H9 (cell line): ENCODE results near the gene TENM3. TPM values are rescaled to one million over a fixed set of nuclear protein-coding genes. Genes with fewer than 3 reads are reported as not detected.

ENCODE experiments used
- DNase-seq: peaks from one replicate; pipeline ENCODE4 v3.0.0-alpha.2; 2017
- H2AFZ ChIP-seq: one replicate; pipeline ENCODE4 v1.6.1; 2013; ENCODE audit warnings: mild to moderate bottlenecking, low read length, control low read depth, moderate library complexity
- H2AK5ac ChIP-seq: 2 replicates; pipeline ENCODE4 v1.6.1; 2013; ENCODE audit warnings: low read length, control low read depth, mixed read lengths; ENCODE audit not compliant: insufficient read length
- H2BK120ac ChIP-seq: one replicate; pipeline ENCODE4 v1.6.1; 2013; ENCODE audit warnings: low read depth, mild to moderate bottlenecking, low read length, control low read depth, inconsistent platforms; ENCODE audit not compliant: poor library complexity, severe bottlenecking
- H2BK12ac ChIP-seq: 2 replicates; pipeline ENCODE4 v1.6.1; 2013; ENCODE audit warnings: low read length, control low read depth, mixed read lengths, low read depth; ENCODE audit not compliant: insufficient read length
- H2BK15ac ChIP-seq: 2 replicates; pipeline ENCODE4 v1.6.1; 2013; ENCODE audit warnings: low read depth, low read length, control low read depth
- H2BK20ac ChIP-seq: one replicate; pipeline ENCODE4 v1.6.1; 2013; ENCODE audit warnings: low read depth, mild to moderate bottlenecking, low read length, control low read depth, inconsistent platforms; ENCODE audit not compliant: poor library complexity, severe bottlenecking
- H2BK5ac ChIP-seq: 2 replicates; pipeline ENCODE4 v1.6.1; 2013; ENCODE audit warnings: low read length, control low read depth, mixed read lengths; ENCODE audit not compliant: insufficient read length
- H3K14ac ChIP-seq: 2 replicates; pipeline ENCODE4 v1.6.1; 2013; ENCODE audit warnings: low read length, control low read depth; ENCODE audit not compliant: insufficient read depth
- H3K18ac ChIP-seq: 2 replicates; pipeline ENCODE4 v1.6.1; 2013; ENCODE audit warnings: low read depth, mild to moderate bottlenecking, mixed read lengths, low read length, control low read depth; ENCODE audit not compliant: insufficient read length
- H3K23ac ChIP-seq: 2 replicates; pipeline ENCODE4 v1.6.1; 2013; ENCODE audit warnings: low read length, control low read depth, mixed read lengths, low read depth; ENCODE audit not compliant: insufficient read length
- H3K23me2 ChIP-seq: 2 replicates; pipeline ENCODE4 v1.6.1; 2013; ENCODE audit warnings: low read depth, mild to moderate bottlenecking, mixed read lengths, low read length, control low read depth; ENCODE audit not compliant: insufficient read length, poor library complexity, severe bottlenecking
- H3K27ac ChIP-seq: 2 replicates; pipeline ENCODE4 v1.5.1; 2013; ENCODE audit warnings: low read length, control low read depth, mixed read lengths, low read depth; ENCODE audit not compliant: insufficient read length
- H3K27me3 ChIP-seq: 2 replicates; pipeline ENCODE4 v1.6.1; 2013; ENCODE audit warnings: low read length, control low read depth, inconsistent platforms; ENCODE audit not compliant: insufficient read depth
- H3K4ac ChIP-seq: 2 replicates; pipeline ENCODE4 v1.6.1; 2013; ENCODE audit warnings: low read depth, mild to moderate bottlenecking, control low read depth, inconsistent platforms, low read length, moderate library complexity
- H3K4me1 ChIP-seq: 2 replicates; pipeline ENCODE4 v1.6.1; 2013; ENCODE audit warnings: low read length, control low read depth, inconsistent platforms; ENCODE audit not compliant: insufficient read depth
- H3K4me2 ChIP-seq: 2 replicates; pipeline ENCODE4 v1.6.1; 2013; ENCODE audit warnings: low read length, control low read depth, mixed read lengths; ENCODE audit not compliant: insufficient read length, insufficient read depth
- H3K56ac ChIP-seq: 2 replicates; pipeline ENCODE4 v1.6.1; 2013; ENCODE audit warnings: low read depth, mild to moderate bottlenecking, mixed read lengths, low read length, control low read depth; ENCODE audit not compliant: insufficient read length
- H3K79me1 ChIP-seq: 2 replicates; pipeline ENCODE4 v1.6.1; 2013; ENCODE audit warnings: low read depth, mild to moderate bottlenecking, moderate library complexity, low read length, control low read depth, inconsistent platforms; ENCODE audit not compliant: insufficient read depth, poor library complexity, severe bottlenecking
- H3K79me2 ChIP-seq: 2 replicates; pipeline ENCODE4 v1.6.1; 2013; ENCODE audit warnings: low read length, control low read depth, inconsistent platforms; ENCODE audit not compliant: insufficient read depth
- H3K9ac ChIP-seq: 2 replicates; pipeline ENCODE4 v1.6.1; 2013; ENCODE audit warnings: low read length, control low read depth, mixed read lengths; ENCODE audit not compliant: insufficient read length; ENCODE audit errors: extremely low read depth
- H3K9me3 ChIP-seq: one replicate; pipeline ENCODE4 v1.6.1; 2013; ENCODE audit warnings: low read depth, low read length, inconsistent platforms; ENCODE audit not compliant: control insufficient read depth
- H3T11ph ChIP-seq: one replicate; pipeline ENCODE4 v1.6.1; 2013; ENCODE audit warnings: mild to moderate bottlenecking, low read length, control low read depth, inconsistent platforms
- H4K20me1 ChIP-seq: one replicate; pipeline ENCODE4 v1.6.1; 2013; ENCODE audit not compliant: control insufficient read depth, insufficient read length, insufficient read depth
- H4K5ac ChIP-seq: 2 replicates; pipeline ENCODE4 v1.6.1; 2013; ENCODE audit warnings: low read depth, mild to moderate bottlenecking, mixed read lengths, low read length, control low read depth; ENCODE audit not compliant: insufficient read length
- H4K8ac ChIP-seq: replicated peaks from 2 replicates; pipeline ENCODE4 v1.6.1; 2013; ENCODE audit warnings: low read length, control low read depth, mixed read lengths, low read depth; ENCODE audit not compliant: insufficient read length
- H4K91ac ChIP-seq: 2 replicates; pipeline ENCODE4 v1.6.1; 2013; ENCODE audit warnings: low read depth, mild to moderate bottlenecking, moderate library complexity, mixed read lengths, low read length, control low read depth; ENCODE audit not compliant: insufficient read length
- H3K27ac Mint-ChIP-seq, 3 experiments: 2 replicates in 2 of 3; 3 replicates in 1 of 3; pipeline ENCODE4 v1.8.0; 2020 to 2021; ENCODE audit warnings: mixed read lengths in 3 of 3, mild to moderate bottlenecking in 1 of 3, moderate library complexity in 1 of 3
- H3K27me3 Mint-ChIP-seq: 2 replicates; pipeline ENCODE4 v1.8.0; 2021; ENCODE audit warnings: low read depth, mild to moderate bottlenecking, moderate library complexity, mixed read lengths
- H3K36me3 Mint-ChIP-seq, 3 experiments: 2 replicates in 2 of 3; 3 replicates in 1 of 3; pipeline ENCODE4 v1.8.0; 2020 to 2021; ENCODE audit warnings: low read depth in 3 of 3, mixed read lengths in 3 of 3; ENCODE audit not compliant: insufficient read depth in 1 of 3
- H3K4me1 Mint-ChIP-seq, 2 experiments: 2 replicates each; pipeline ENCODE4 v1.8.0; 2020; ENCODE audit warnings: mixed read lengths in 2 of 2
- H3K4me3 Mint-ChIP-seq, 2 experiments: 2 replicates in 1 of 2; 3 replicates in 1 of 2; pipeline ENCODE4 v1.8.0; 2020 to 2021; ENCODE audit warnings: mild to moderate bottlenecking in 2 of 2, mixed read lengths in 2 of 2, moderate library complexity in 1 of 2
- H3K9me3 Mint-ChIP-seq, 2 experiments: 2 replicates in 1 of 2; 3 replicates in 1 of 2; pipeline ENCODE4 v1.8.0; 2020; ENCODE audit warnings: mild to moderate bottlenecking in 2 of 2, mixed read lengths in 2 of 2, moderate library complexity in 1 of 2
- total RNA-seq: library from RNA; stranded (reverse); gene quantifications from 2 replicates; pipeline ENCODE4 v1.2.1, GENCODE V29; 2021
- TF ChIP-seq, protein P1 (sequence below): fragments of 200-600 bp; sonication (generic); conservative IDR thresholded peaks from 3 replicates; pipeline ENCODE4 v1.8.0; 2021; ENCODE audit warnings: antibody characterized with exemption, mild to moderate bottlenecking

TENM3 gene
- total RNA-seq, 1 experiment from 2014 or later = 49.6 TPM

DNA sequence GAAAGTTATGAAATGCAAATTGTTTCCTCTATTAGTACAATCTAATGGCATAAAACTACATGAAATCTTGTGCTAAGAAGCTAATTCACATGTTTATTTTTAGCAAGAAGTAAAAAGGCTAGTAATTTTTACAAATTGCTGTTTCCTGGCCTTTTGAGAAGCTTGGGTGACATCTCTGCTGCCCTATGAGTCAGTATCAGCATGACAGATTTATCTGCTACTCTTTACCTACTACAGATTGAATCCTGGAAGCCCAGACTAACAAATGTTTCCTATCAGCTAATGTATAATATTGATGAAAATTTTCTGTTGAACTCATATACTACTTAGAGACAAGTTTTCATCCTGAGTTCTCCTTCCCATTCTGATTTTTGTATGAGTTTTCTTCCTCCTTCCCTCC is 441.6 kb downstream of the TENM3 start:
- Histone ChIP-seq H3K79me1 (no peaks in the 10 kb centered on the region), H2BK5ac (no peak overlapping the region), H3K27ac (no peak overlapping the region), H2BK120ac (no peak overlapping the region), H3K9me3 (no peaks in the 10 kb centered on the region), H3K14ac (no peak overlapping the region), H4K91ac (no peak overlapping the region), H3T11ph (no peak overlapping the region), H3K18ac (no peak overlapping the region), H3K79me2 (no peaks in the 10 kb centered on the region), H2AK5ac (no peak overlapping the region), H4K5ac (no peak overlapping the region), H3K4me2 (no peak overlapping the region), H3K9ac (no peak overlapping the region), H2AFZ (no peak overlapping the region), H3K27me3 (no peaks in the 10 kb centered on the region), H3K56ac (no peak overlapping the region), H2BK15ac (no peak overlapping the region), H3K23ac (no peak overlapping the region), H2BK12ac (no peak overlapping the region), H3K4ac (no peak overlapping the region), H3K4me1 (no peaks in the 10 kb centered on the region), H2BK20ac (no peak overlapping the region), H3K23me2 (no peaks in the 10 kb centered on the region), H4K20me1 (no peaks in the 10 kb centered on the region), H4K8ac (no peak overlapping the region)
- Mint-ChIP-seq H3K4me3 (no peak overlapping the region), H3K9me3 (no peaks in the 10 kb centered on the region), H3K27me3 (no peaks in the 10 kb centered on the region), H3K36me3 (peaks cover 13 to 16% (median 16%) of the 10 kb centered on the region in 3 experiments; a peak in 6 of 7 replicates), H3K4me1 (peaks cover 4 to 7% of the 10 kb centered on the region in 2 experiments; a peak in 3 of 4 replicates), H3K27ac (no peak overlapping the region)
- no peak for DNase-seq
- TF ChIP-seq, protein P1, sequence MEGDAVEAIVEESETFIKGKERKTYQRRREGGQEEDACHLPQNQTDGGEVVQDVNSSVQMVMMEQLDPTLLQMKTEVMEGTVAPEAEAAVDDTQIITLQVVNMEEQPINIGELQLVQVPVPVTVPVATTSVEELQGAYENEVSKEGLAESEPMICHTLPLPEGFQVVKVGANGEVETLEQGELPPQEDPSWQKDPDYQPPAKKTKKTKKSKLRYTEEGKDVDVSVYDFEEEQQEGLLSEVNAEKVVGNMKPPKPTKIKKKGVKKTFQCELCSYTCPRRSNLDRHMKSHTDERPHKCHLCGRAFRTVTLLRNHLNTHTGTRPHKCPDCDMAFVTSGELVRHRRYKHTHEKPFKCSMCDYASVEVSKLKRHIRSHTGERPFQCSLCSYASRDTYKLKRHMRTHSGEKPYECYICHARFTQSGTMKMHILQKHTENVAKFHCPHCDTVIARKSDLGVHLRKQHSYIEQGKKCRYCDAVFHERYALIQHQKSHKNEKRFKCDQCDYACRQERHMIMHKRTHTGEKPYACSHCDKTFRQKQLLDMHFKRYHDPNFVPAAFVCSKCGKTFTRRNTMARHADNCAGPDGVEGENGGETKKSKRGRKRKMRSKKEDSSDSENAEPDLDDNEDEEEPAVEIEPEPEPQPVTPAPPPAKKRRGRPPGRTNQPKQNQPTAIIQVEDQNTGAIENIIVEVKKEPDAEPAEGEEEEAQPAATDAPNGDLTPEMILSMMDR = no peak
